Panc1 (cell line): ENCODE results near the gene ZNF32. TPM values are rescaled to one million over a fixed set of nuclear protein-coding genes. Genes with fewer than 3 reads are reported as not detected.
"Not testable (repeated sequence)": the region's sequence is repeated elsewhere in the genome, so short reads cannot be mapped to it uniquely, and the experiment has no call there.

Experiments used
- ATAC-seq: fragments of 200-7000 bp; cut with Tn5 transposase; 2 replicates; pipeline ENCODE4 v1.9.1; 2020; ENCODE audit warnings: mild to moderate bottlenecking, moderate library complexity
- BruUV-seq: library from RNA; stranded (reverse); fragments of 400-500 nt; replicated peaks from 2 replicates; lab custom pipeline; 2021; lab: Mats Ljungman, UMichigan
- CTCF ChIA-PET: fragments of 300-600 bp; sonication (Branson Sonifier 250); formaldehyde crosslinking; loops from one replicate; lab custom pipeline; 2022; ENCODE audit warnings: antibody characterized with exemption; lab: Charles Lee
- POLR2A ChIA-PET: fragments of 300-600 bp; sonication (Branson Sonifier 250); formaldehyde crosslinking; loops from one replicate; lab custom pipeline; 2022; ENCODE audit warnings: antibody characterized with exemption; lab: Charles Lee
- DNase-seq: peaks from one replicate; pipeline ENCODE4 v3.0.0-alpha.2; 2010; ENCODE audit warnings: low read depth, low spot score
- H3K27ac ChIP-seq: 2 replicates; pipeline ENCODE4 v1.5.1; 2011; ENCODE audit warnings: mild to moderate bottlenecking, low read length, inconsistent platforms
- H3K27me3 ChIP-seq: fragments of 200-500 bp; sonication (Bioruptor generic); 2 replicates; pipeline ENCODE4 v1.6.0; 2014; ENCODE audit warnings: low read length, inconsistent platforms; ENCODE audit not compliant: control insufficient read depth, insufficient read depth
- H3K36me3 ChIP-seq: fragments of 200-500 bp; sonication (Bioruptor generic); 2 replicates; pipeline ENCODE4 v1.5.1; 2014; ENCODE audit warnings: inconsistent platforms, mild to moderate bottlenecking, low read length, moderate library complexity; ENCODE audit not compliant: control insufficient read depth, insufficient read depth
- H3K4me1 ChIP-seq: 2 replicates; pipeline ENCODE4 v1.5.1; 2011; ENCODE audit warnings: inconsistent platforms, mild to moderate bottlenecking, low read length, moderate library complexity; ENCODE audit not compliant: control insufficient read depth, insufficient read depth
- H3K4me3 ChIP-seq, 2 experiments: 2 replicates each; pipeline ENCODE4 v1.5.1; 2011 to 2012; ENCODE audit warnings: low read depth in 2 of 2, low read length in 2 of 2, mild to moderate bottlenecking in 2 of 2, inconsistent platforms in 1 of 2, moderate library complexity in 1 of 2
- H3K9me3 ChIP-seq: fragments of 200-500 bp; sonication (Bioruptor generic); 2 replicates; pipeline ENCODE4 v1.5.1; 2014; ENCODE audit warnings: low read depth, mild to moderate bottlenecking, inconsistent platforms, low read length, moderate library complexity; ENCODE audit not compliant: control insufficient read depth, insufficient read depth
- CTCF ChIP-seq: fragments of 450-650 bp; IDR thresholded peaks from 2 replicates; pipeline ENCODE4 v1.5.1; 2017; ENCODE audit warnings: mild to moderate bottlenecking
- POLR2AphosphoS5 ChIP-seq: IDR thresholded peaks from 2 replicates; pipeline ENCODE4 v1.6.1; 2012; ENCODE audit warnings: mild to moderate bottlenecking, low read depth, low read length, moderate library complexity
- SIN3A ChIP-seq: IDR thresholded peaks from 2 replicates; pipeline ENCODE4 v1.6.1; 2012; ENCODE audit warnings: low read depth, mild to moderate bottlenecking, low read length, moderate library complexity, borderline replicate concordance; ENCODE audit not compliant: insufficient read depth
- TCF7L2 ChIP-seq: IDR thresholded peaks from 2 replicates; pipeline ENCODE4 v1.6.1; 2011; ENCODE audit warnings: mild to moderate bottlenecking, low read depth, low read length, inconsistent platforms
- in situ Hi-C: cut with HindIII; loops from 2 replicates; pipeline ENCODE4 v1.10.0; 2016; ENCODE audit warnings: low sequenced_read_pairs, low pct_unique_long_range_greater_than_20kb
- intact Hi-C: fragments of 100-400 bp; cut with micrococcal nuclease; formaldehyde crosslinking; loops from one replicate; pipeline ENCODE4 v1.10.0; 2022; ENCODE audit not compliant: unreplicated experiment
- total RNA-seq: library from RNA; stranded (reverse); gene quantifications from one replicate; pipeline ENCODE4 v1.2.1, GENCODE V29; 2021; ENCODE audit not compliant: unreplicated experiment
- TF ChIP-seq, protein P1 (sequence below), 2 experiments: IDR thresholded peaks; 2 replicates each; pipeline ENCODE4 v1.6.1; 2011 to 2012; ENCODE audit warnings: low read depth in 2 of 2, control low read depth in 1 of 2, low read length in 1 of 2, mild to moderate bottlenecking in 1 of 2, moderate library complexity in 1 of 2; ENCODE audit not compliant: insufficient read depth in 1 of 2

ZNF32 gene
- total RNA-seq, 1 experiment from 2014 or later, result 35.6 TPM

- intact Hi-C loops, result no loop called here
- ATAC-seq, result peak; percentile 72
Measured at GRCh38 chr10:43605850-43606322, 42.8 kb downstream of the ZNF32 start.

GRCh38 chr10:43601576-43601975, 47.1 kb downstream of the ZNF32 start:
- H3K27ac ChIP-seq, BruUV-seq, intact Hi-C loops, DNase-seq, POLR2A ChIA-PET, H3K27me3 ChIP-seq, H3K9me3 ChIP-seq, H3K36me3 ChIP-seq, H3K4me3 ChIP-seq, H3K4me1 ChIP-seq, in situ Hi-C loops, ATAC-seq: not testable (repeated sequence)
- CTCF ChIA-PET, result interaction anchor here (0.6 kb wide), 1 partner anchor 185 kb away, joined by 4 read pairs; no protein-coding TSS in a partner anchor

More at GRCh38 chr10:43605850-43606322, 42.8 kb downstream of the ZNF32 start:
- in situ Hi-C loops, result no loop called here
- Histone ChIP-seq H3K9me3 (peaks cover 7% of the 10 kb centered on the region; the same call in 1 of the 2 replicates), H3K27ac (peak overlapping the region; percentile 14; the same call in 1 of the 2 replicates), H3K4me1 (0 out of 2 replicates have a peak, but pooled peaks cover 3% of the 10 kb centered on the region), H3K36me3 (no peaks in the 10 kb centered on the region), H3K27me3 (no peaks in the 10 kb centered on the region), H3K4me3 (peak overlapping the region; percentile 65 to 88)
- TF ChIP-seq CTCF, result no peak
- no peak for TF ChIP-seq POLR2AphosphoS5
- TF ChIP-seq SIN3A, result no peak
- TF ChIP-seq, protein P1, sequence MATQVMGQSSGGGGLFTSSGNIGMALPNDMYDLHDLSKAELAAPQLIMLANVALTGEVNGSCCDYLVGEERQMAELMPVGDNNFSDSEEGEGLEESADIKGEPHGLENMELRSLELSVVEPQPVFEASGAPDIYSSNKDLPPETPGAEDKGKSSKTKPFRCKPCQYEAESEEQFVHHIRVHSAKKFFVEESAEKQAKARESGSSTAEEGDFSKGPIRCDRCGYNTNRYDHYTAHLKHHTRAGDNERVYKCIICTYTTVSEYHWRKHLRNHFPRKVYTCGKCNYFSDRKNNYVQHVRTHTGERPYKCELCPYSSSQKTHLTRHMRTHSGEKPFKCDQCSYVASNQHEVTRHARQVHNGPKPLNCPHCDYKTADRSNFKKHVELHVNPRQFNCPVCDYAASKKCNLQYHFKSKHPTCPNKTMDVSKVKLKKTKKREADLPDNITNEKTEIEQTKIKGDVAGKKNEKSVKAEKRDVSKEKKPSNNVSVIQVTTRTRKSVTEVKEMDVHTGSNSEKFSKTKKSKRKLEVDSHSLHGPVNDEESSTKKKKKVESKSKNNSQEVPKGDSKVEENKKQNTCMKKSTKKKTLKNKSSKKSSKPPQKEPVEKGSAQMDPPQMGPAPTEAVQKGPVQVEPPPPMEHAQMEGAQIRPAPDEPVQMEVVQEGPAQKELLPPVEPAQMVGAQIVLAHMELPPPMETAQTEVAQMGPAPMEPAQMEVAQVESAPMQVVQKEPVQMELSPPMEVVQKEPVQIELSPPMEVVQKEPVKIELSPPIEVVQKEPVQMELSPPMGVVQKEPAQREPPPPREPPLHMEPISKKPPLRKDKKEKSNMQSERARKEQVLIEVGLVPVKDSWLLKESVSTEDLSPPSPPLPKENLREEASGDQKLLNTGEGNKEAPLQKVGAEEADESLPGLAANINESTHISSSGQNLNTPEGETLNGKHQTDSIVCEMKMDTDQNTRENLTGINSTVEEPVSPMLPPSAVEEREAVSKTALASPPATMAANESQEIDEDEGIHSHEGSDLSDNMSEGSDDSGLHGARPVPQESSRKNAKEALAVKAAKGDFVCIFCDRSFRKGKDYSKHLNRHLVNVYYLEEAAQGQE (IDR thresholded peaks at IDR 0.05; ENCODE audit: insufficient read depth in 1 of 2, low read depth in 2 of 2, low read length in 1 of 2), result no peak
- TF ChIP-seq TCF7L2, result no peak
- POLR2A ChIA-PET, result interaction anchor here (0.6 to 0.7 kb wide), 2 partner anchors 101 to 1263 kb away, joined by 3 to 4 read pairs; no protein-coding TSS in a partner anchor
- CTCF ChIA-PET, result no interaction called here
- no TSS peak for BruUV-seq
- DNase-seq, result no peak

GRCh38 chr10:43599333-43599732, 49.3 kb downstream of the ZNF32 start:
- Histone ChIP-seq H3K27ac (no peak overlapping the region), H3K27me3 (no peaks in the 10 kb centered on the region), H3K9me3 (no peaks in the 10 kb centered on the region), H3K4me1 (peaks cover 14% of the 10 kb centered on the region; the same call in 1 of the 2 replicates), H3K4me3 (no peak overlapping the region), H3K36me3 (no peaks in the 10 kb centered on the region)
- no TSS peak for BruUV-seq
- in situ Hi-C loops, result no loop called here
- TF ChIP-seq, protein P1 (IDR thresholded peaks at IDR 0.05; ENCODE audit: insufficient read depth in 1 of 2, low read depth in 2 of 2, low read length in 1 of 2), result no peak
- TF ChIP-seq SIN3A (no peak), CTCF (no peak), TCF7L2 (no peak), POLR2AphosphoS5 (no peak)
- intact Hi-C loops, result no loop called here
- ChIA-PET POLR2A (no interaction called here), CTCF (no interaction called here)
- DNase-seq (no peak), ATAC-seq (no peak)
